Peyer's patch (tissue), 4 donors: Measurements from ENCODE around the gene CALD1. TPM values are rescaled to one million over a fixed set of nuclear protein-coding genes. Genes with fewer than 3 reads are reported as not detected.
A peak's percentile ranks its signal among the peaks of the same experiment; 100 is the strongest.

Experiments
- DNase-seq, 3 donors: peaks; one replicate each; pipeline ENCODE4 v3.0.0-alpha.2; 2017 to 2019
- H3K27ac ChIP-seq, 4 donors: fragments of 200-600 bp; sonication (generic); one replicate each; pipeline ENCODE4 v1.5.1; 2016 to 2019
- H3K27me3 ChIP-seq, 2 donors: fragments of 200-600 bp; sonication (generic); one replicate each; pipeline ENCODE4 v1.5.1; 2019
- H3K36me3 ChIP-seq, 3 donors: fragments of 200-600 bp; sonication (generic); one replicate each; pipeline ENCODE4 v1.5.1; 2016 to 2019
- H3K4me1 ChIP-seq, 4 donors: fragments of 200-600 bp; sonication (generic); one replicate each; pipeline ENCODE4 v1.5.1; 2016 to 2019
- H3K4me3 ChIP-seq, 4 donors: fragments of 200-600 bp; sonication (generic); 1 replicate in 3 of 4; 2 replicates in 1 of 4; pipeline ENCODE4 v1.5.1; 2016 to 2019; ENCODE audit warnings: mild to moderate bottlenecking in 1 of 4
- H3K9me3 ChIP-seq, 4 donors: fragments of 200-600 bp; sonication (generic); one replicate each; pipeline ENCODE4 v1.5.1; 2016 to 2019; ENCODE audit warnings: mild to moderate bottlenecking in 1 of 4
- CTCF ChIP-seq, 6 experiments: fragments of 450-650 bp in 4 of 6; fragments of 200-600 bp in 2 of 6; sonication (generic) in 1 of 6; IDR thresholded peaks; one replicate each; pipeline ENCODE4 v1.5.1; 2017 to 2019; ENCODE audit warnings: antibody characterized with exemption in 6 of 6, mild to moderate bottlenecking in 3 of 6, moderate library complexity in 1 of 6
- POLR2A ChIP-seq, 2 donors: fragments of 450-650 bp; IDR thresholded peaks; one replicate each; pipeline ENCODE4 v1.5.1; 2017; ENCODE audit warnings: antibody characterized with exemption in 2 of 2, mild to moderate bottlenecking in 2 of 2, moderate library complexity in 2 of 2
- total RNA-seq, 4 donors: library from RNA; depleted of rRNA; stranded (reverse); fragments of >200 nt; gene quantifications; one replicate each; pipeline ENCODE4 v1.1.0, GENCODE V29; 2016

The CALD1 gene
- total RNA-seq, 4 donors from 2014 or later = 39.2 to 536 (median 83.1) TPM

DNA sequence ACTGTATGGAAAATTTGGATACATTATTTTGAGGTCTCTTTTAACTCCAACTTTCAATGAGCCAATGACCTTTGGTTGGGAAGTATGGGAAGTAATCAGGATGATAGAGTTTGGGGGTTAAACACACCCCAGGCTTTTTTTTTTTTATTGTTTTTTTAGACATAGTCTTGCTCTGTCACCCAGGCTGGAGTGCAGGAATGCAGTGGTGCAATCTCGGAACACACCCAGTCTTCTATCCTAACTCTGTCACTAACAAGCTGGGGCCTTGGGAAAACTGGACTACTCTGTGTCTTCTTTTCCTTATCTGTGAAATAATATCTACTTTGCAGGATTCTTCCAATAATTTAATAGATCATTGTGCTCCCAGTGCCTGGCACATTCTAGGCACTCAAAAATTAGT, 169.3 kb downstream of the CALD1 start:
- no peaks in the 10 kb centered on the region for H3K4me1 ChIP-seq
- DNase-seq = no peak
- peaks cover 0 to 33% (median 0%) of the 10 kb centered on the region in 3 donors for H3K36me3 ChIP-seq
- H3K9me3 ChIP-seq = no peaks in the 10 kb centered on the region
- H3K4me3 ChIP-seq = no peak overlapping the region
- H3K27me3 ChIP-seq = no peaks in the 10 kb centered on the region
- no peak for TF ChIP-seq POLR2A (IDR thresholded peaks at IDR 0.05)
- no peak for TF ChIP-seq CTCF (IDR thresholded peaks at IDR 0.05)
- H3K27ac ChIP-seq = no peak overlapping the region

GRCh38 chr7:134949171-134949570, 169.7 kb downstream of the CALD1 start:
- H3K9me3 ChIP-seq = no peaks in the 10 kb centered on the region
- DNase-seq = no peak
- H3K36me3 ChIP-seq = peaks cover 0 to 33% (median 0%) of the 10 kb centered on the region in 3 donors
- no peak overlapping the region for H3K27ac ChIP-seq
- H3K4me1 ChIP-seq = no peaks in the 10 kb centered on the region
- no peak overlapping the region for H3K4me3 ChIP-seq
- no peak for TF ChIP-seq POLR2A (IDR thresholded peaks at IDR 0.05)
- TF ChIP-seq CTCF (IDR thresholded peaks at IDR 0.05) = no peak
- H3K27me3 ChIP-seq = no peaks in the 10 kb centered on the region

- Histone ChIP-seq H3K36me3 (peaks cover 0 to 48% (median 0%) of the 10 kb centered on the region in 3 donors), H3K9me3 (no peaks in the 10 kb centered on the region), H3K4me1 (no peaks in the 10 kb centered on the region), H3K27ac (no peak overlapping the region), H3K27me3 (no peaks in the 10 kb centered on the region), H3K4me3 (no peak overlapping the region)
- TF ChIP-seq CTCF (IDR thresholded peaks at IDR 0.05) (peak; percentile 29 to 62 (median 56)), POLR2A (IDR thresholded peaks at IDR 0.05) (no peak)
- no peak for DNase-seq
Observed at GRCh38 chr7:134954197-134955082, 175.0 kb downstream of the CALD1 start.

DNA sequence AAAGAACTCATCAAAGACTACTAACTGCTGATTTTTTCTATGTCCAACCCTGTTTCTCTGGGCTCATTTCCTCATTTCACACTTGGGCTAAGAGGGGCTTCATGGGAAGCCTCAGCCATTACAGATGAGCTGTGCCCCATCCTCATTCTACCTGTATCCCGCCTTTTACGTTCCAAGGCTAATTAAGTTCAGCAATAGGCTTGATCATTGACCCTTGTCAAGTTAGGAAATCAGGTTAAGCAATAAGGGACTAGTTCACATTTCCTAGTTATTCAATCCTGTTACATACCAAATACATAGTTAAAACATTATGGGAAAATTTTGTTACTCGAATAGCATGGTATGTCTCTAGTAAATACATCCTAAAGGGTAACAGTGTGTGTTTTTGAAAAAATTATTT, 177.6 kb downstream of the CALD1 start:
- no peak for TF ChIP-seq POLR2A (IDR thresholded peaks at IDR 0.05)
- TF ChIP-seq CTCF (IDR thresholded peaks at IDR 0.05) = no peak
- Histone ChIP-seq H3K4me3 (no peak overlapping the region), H3K4me1 (no peaks in the 10 kb centered on the region), H3K27ac (no peak overlapping the region), H3K9me3 (no peaks in the 10 kb centered on the region), H3K27me3 (no peaks in the 10 kb centered on the region), H3K36me3 (peaks cover 0 to 52% (median 0%) of the 10 kb centered on the region in 3 donors)
- DNase-seq = no peak

DNA sequence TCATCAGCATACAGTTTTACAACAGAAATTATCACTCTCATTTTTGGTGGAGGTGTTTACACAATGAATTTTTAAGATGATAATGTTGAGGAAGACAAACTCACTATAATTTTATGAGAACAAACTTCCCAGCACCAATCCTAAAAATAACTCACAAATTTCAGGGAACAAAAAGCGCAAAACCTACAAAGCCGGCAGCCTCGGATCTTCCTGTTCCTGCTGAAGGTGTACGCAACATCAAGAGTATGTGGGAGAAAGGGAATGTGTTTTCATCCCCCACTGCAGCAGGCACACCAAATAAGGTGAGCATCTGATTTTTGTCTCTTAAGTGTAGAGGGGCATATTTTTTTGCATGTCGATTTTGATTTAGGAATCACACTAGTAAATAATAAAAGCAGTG, 180.4 kb downstream of the CALD1 start:
- H3K4me3 ChIP-seq = no peak overlapping the region
- H3K4me1 ChIP-seq = no peaks in the 10 kb centered on the region
- peaks cover 0 to 42% (median 0%) of the 10 kb centered on the region in 3 donors for H3K36me3 ChIP-seq
- no peak for DNase-seq
- TF ChIP-seq CTCF (IDR thresholded peaks at IDR 0.05) (no peak), POLR2A (IDR thresholded peaks at IDR 0.05) (no peak)
- H3K9me3 ChIP-seq = no peaks in the 10 kb centered on the region
- no peaks in the 10 kb centered on the region for H3K27me3 ChIP-seq
- no peak overlapping the region for H3K27ac ChIP-seq
